Hippocampal formation (tissue), 2 donors: ENCODE results near the gene AMBRA1.

ENCODE experiments used
- DNase-seq, 2 donors: peaks; one replicate each; lab custom pipeline; 2025; lab: John Stamatoyannopoulos, UW

Gene AMBRA1

DNA sequence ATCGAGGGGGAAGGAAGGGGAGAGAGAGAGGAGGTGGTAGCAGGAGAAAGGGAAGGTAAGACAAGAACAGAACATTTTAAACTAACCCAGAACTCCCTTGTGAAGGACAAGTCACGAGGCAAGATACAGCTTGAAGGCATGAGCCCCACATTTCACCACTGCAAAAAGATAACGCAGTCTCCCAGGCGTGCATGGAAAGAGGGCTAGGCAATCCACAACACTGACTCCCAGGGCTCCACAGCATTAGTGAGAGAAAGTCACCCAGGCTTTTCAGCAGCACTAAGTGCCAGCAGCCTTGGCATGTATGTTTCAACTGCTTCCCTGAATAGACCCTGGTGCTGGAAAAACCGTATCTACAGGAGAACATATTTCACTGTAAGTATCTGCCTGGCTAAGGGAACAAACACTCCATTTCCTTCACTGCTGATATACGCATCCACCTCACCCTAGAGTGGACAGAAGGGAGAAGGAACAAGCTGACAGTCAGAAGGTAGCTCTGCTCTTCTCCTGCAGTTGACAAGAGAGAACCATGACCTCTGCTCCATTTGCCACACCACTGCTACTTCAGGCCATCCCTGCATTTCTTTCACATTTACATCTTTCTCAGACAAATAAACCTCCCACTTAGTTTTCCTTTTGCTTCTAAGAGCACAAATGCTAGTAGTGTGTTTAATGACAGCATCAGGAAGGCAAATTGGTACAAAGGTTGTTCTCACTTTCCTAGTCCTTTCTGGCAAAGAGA, 87.9 kb downstream of the AMBRA1 start:
- no peak for DNase-seq

DNA sequence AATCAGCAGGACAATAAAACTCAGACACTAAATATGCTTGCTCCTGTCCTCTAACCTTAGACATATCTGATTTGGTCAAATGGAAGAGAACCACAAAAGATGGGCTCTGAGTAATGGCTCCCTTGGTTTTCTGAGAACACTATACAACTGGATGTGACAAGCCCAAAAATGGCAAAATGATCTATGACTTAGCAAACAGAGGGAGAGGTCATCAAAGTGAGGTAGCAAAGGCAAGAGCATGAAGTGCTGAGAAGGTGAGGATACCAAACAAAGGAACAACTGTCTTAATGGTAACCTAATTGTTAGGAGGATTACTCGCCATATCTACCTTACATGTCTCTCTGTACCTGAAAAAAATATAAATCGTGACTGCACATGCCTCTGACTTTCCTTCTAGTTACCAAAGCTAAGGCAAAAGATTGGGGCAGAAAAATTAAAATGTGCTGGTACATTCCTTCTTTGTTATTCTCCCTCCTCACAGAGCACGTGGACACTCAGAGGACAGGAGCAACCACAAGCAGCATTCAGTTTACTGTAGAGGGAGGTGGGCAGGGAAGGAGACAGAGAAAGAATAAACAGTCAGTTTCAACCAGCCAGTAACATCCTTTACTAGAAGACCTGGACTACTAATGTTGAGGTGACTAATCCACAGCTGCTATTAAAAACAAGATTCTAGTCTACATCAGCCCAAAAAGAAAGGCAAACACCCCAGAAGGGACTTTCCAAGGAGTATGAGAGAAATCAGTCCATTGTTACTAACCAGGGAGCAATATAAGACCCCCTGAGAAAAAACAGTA, 88.8 kb downstream of the AMBRA1 start:
- no peak for DNase-seq

DNA sequence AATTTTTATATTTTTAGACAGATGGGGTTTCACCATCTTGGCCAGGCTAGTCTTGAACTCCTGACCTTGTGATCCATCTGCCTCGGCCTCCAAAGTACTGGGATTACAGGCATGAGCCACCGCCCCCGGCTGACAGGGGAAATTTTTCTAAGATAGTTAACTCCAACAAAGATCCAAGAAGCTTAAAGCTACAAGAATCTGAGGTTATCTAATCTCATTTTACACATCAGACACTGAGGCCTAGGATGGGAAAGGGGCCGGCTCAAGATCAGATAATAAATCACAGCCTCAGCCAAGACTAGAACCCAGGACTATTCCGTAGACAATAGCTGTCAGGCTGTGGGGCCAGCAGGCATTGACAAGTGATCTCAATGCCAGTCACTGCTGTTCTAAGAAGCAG, 94.0 kb downstream of the AMBRA1 start:
- DNase-seq: no peak

DNA sequence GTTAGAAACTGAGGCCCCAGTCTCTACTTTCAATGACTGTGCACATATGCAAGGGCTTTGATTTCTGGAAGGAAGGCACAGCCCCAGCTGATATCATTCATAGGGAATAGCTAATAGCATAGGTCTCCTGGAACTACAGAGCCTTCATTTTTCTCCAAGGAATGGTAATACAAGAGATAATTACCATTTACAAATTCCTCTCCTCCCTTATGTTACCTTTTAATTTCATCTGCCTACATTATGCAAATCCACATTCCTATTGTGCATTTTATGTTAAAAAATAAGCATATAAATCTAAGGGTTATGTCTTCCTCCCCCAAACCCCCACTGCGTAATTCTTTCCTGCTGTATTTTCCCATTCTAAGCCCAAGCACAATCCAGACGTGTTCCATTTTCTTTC, 94.9 kb downstream of the AMBRA1 start:
- no peak for DNase-seq

DNA sequence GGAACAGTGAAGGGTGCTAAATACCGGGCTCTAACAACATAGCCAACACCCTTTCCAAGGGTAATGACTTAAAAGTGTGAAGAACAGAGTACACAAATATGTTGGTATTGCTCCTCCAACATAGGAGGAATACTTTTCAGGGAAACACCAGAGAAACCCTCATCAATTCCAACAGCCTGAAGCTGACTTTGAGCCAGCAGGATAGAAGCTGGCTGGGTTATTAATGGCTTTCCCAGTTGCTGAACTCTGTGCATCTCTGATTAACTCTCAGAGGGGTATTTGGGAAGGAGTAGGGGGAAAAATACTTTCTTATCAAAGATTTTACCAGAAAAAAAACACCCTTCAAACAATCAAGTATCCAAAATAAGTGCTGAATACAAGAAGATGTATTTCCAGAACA, 95.6 kb downstream of the AMBRA1 start:
- no peak for DNase-seq

DNA sequence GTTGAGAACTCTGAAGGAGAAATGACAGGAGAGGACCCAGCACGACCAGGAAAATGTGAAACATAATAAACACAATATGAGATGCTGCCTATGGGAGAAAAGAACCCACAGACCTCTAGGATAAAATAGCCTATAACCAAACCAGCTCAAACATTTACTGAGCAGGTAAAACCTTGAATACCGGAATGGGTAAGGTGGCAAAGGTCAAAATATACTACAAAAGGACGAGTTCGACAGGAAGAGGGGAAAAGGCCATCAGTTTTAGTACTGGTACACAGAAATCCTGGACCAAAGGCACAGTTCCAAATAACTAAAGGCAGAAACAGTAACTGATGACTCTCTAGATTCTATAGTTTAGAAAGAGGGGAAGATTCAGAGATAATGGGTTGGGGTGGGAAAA, 96.3 kb downstream of the AMBRA1 start:
- no peak for DNase-seq

DNA sequence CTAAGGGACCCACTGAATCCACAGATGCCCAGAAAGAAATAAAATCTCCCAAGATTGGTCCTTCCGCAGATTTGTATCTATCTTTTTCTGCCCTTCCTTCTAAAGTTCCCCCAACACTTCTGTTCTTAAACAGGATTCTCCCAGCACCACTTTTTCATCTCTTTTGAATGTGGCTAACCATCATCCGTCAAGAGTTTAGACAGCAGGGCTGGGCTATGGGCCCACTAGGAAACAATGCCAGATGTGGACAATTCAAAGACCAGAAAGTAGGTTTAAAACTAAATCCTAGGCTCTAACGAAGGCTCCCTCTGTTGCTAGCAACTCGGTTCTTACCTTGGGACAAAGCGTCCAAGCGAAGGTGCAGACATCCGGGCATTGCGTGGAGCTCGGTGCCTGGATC, 100.0 kb downstream of the AMBRA1 start:
- no peak for DNase-seq

DNA sequence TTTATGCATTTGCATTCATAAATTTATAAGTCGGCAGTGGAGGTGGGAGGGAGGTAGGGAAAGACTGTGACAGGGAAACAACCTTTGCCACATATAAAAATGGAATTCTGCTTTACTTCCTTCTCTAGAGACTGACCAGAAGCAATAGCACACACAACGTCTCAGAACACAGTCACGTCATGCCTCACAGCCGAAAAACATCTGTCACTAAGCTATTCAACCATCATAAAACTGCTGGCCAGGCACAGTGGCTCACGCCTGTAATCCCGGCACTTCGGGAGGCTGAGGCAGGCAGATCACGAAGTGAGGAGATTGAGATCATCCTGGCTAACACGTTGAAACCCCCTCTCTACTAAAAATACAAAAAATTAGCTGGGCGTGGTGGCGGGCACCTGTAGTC, 101.3 kb downstream of the AMBRA1 start:
- DNase-seq: no peak

DNA sequence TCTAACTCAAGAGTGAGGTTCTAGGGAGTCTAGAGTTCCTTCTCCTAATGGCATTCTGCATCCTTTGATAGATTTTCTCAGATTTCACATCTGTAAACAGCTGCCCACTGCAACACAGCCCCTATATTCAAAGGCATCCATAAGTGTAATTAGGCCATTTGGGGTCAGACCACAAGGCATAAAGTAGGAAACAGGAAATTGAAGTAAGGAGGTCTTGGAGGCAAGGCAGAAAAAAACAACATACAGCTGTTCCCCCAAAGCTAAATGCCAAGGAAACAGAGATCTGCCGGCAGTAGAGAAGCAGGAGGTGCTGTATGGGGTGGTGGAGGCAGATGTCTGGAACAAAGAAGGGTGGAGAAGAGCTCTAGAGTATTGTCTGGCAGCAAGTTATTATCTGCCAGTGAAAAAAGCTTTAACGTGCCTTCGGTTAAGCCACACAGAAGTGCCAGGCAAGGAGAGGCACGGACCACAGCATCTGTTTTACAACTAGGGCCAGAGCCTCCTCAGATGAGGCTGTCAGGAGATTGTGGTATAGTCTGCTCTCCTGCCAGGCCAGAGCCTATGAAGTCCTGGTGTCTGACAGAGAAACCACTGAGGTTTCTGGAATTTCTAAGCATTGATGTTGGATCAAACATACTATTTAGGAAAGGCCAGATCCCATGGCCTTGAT, 102.0 kb downstream of the AMBRA1 start:
- no peak for DNase-seq

DNA sequence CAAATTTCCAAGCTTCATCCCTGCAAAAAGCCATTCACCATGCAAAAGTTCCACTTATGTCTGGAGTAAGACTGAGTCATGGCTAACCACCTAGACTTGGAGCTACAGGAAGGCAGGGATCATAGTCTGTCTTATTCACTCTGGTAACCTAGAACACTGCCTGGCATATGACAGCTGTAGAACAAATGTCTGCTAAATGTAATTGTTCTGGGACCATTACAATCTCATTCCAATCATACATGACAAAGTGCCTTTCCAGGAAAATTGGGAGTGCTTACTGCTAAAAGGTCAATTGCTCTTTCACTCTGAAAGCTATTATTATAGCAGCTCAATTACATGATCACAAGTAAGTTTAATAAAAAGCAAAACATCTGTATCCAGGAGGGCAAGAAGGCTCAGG, 103.2 kb downstream of the AMBRA1 start:
- no peak for DNase-seq

DNA sequence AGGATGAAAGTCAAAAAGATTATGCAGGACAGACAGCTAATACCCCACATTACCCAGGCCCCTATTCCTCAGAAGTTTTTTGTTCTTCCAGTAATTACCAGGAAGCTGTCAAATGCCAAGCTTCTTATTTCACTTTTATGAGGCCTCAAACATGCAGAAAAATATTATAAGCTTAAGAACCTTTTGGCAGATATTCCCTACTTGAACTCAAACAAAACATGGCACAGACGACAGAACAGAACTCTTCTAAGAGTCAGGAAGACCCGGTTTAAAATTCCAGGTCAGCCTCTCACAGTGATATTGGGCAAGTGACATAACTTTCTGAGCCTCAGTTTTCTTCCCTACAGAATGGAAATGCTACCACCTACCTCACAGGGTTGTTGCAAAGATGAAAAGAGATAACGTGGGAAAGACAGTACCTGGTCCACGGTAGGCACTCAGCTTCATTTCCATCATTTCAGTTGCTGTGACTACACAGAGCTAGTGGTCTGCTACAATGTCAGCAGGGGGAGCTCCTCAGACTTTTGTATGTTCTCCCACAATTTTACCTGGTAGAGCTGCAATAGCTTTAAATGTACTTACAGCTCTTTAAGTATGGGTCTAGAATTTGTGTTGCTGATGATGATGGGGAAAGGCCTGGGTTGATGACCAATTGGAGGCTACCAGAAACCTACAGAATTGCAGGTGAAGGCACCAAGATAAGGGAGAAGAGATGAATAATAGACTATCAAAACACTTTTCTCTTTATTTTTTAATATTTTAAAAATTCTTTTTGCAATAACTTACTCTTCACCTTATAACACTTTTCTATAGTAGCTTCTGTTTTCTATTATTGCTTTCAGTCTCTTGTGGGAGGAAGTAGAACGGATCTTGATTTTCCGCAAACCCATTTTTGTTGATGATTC, 103.9 kb downstream of the AMBRA1 start:
- DNase-seq: peak in 1 of 2 donors; percentile 38

DNA sequence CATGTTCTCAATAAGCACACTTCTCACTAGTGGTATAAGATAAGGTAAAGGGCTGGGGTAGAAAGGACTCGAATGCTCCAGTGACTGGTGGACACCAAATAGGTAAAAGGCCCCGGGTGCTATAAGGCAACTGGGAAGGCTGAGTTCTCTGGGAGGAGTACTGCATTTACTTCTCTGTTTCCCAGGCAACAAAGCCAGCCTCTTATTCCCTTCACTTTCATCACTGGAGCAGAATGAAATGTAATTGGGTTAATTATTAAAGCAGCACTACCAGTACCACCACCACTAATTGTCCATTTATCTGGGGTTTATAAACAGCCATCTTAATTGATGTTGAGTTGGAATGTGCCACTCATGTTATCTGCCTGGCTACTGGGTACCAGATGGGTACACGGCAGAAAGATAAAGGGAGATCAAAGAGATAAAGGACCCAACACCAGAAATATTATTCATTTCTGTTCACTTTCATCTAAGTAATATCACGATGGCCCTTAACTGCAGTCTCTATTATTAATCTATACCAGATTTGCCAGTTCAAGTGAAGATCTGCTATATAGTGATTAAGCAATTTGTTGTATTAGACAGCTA, 107.9 kb downstream of the AMBRA1 start:
- DNase-seq: no peak

DNA sequence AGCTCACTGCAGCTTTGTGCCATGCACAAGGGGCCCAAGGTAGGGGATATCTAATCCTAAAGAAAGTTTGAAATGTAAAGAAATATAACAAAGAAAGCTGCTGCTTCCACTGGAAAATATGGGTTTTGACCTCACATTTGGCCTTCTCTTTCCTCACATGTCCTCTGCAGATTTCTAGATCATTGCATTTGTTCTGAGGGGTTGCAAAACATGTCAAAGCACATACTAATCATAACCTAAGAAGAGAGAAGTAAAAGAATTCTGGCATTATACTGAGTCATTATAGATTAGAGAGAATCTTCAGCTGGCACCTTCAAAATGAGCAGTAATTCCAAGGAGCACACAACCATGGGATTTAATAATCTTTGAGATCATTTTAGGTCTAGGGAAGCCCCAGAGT, 109.7 kb downstream of the AMBRA1 start:
- DNase-seq: no peak

DNA sequence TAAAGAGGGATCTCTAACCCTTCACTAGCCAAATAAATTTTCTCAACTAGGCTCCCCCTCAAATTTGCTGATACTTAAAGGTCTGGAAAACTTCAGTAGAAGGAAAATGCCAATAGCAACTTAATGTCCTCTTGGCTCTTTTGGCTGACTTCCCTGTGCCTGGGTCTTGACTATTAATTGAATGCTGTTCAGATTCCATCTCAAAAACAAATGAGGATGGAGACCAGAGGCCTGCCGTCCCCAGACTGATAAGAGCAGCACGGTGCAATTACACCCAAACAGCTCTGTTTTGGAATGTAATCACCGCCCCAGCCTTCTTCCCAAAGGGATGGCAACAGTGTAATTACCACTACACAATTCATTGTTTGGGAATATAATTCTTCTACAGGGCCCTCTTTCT, 112.9 kb downstream of the AMBRA1 start:
- DNase-seq: no peak

DNA sequence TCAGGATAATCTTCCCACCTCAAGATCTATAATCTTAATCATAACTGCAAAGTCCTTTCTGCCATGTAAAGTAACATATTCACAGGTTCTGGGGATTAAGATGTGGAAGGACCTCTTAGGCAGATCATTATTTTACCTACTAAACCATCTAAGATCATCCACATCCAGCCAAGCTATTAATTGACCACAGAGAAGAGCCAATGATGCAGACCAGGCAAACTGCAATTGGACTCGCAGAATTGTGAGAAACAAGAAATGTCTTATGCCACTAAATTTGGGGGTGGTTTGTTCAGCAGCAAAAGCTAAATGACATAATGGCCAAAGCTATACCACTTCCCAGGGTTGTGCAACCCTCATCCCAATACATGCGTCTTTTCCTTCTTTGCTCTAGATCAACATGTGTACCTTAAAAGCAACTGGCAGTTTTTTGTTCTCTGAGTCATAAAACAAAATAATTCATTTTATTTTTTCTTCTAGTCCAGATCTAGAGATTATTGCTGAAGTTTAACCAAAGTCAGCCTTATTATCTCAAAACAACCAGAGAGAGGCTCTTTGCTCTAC, 113.6 kb downstream of the AMBRA1 start:
- no peak for DNase-seq

DNA sequence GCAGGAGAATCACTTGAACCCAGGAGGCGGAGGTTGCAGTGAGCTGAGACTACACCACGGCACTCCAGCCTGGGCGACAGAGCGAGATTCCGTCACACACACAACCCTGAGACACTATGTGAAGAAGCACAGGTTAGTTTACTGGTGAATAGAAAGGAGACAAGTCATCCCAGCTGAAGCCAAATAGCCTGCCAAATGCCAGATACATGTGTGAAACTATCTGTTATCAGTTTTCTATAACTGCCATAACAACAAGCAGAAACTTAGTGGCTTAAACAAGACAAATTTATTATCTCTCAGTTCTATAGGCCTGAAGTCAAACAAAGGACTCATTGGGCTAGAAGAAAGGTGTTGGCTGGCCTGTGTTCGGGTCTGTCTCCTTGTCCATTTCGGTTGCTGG, 114.2 kb downstream of the AMBRA1 start:
- no peak for DNase-seq

DNA sequence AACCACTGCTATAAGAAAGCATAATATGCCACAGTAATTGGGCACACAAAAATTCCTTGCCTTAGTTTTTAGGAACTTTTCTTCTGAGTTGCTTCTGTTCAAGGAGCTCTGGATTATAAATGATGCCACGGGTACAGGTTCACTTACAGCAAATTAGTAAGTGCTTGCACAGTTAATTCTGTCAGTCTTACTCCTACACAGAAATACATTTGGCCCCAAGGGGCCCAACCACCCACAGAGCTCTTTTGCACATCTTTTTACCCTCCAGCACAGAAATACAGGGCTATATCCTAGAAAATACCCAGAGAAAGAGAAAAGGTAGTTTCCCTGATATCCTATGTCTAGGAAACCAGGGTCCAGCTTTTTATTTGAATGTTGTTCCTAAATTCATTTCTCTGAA, 115.6 kb downstream of the AMBRA1 start:
- DNase-seq: no peak

DNA sequence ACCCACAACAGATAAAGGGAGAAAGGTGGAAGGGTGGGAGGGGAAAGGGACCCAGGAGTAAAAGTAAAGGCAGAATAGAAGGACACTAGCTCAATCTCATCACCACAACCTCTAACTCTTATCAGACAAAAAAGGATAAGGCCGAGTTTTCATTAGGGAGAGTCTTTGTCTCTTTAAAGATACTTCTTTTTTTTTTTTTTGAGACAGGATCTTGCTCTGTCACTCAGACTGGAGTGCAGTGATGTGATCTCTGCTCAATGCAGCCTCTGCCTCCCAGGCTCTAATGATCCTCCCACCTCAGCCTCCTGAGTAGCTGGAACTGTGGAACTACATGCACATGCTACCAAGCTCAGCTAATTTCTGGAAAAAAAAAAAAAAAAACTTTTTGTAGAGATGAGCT, 116.7 kb downstream of the AMBRA1 start:
- no peak for DNase-seq

DNA sequence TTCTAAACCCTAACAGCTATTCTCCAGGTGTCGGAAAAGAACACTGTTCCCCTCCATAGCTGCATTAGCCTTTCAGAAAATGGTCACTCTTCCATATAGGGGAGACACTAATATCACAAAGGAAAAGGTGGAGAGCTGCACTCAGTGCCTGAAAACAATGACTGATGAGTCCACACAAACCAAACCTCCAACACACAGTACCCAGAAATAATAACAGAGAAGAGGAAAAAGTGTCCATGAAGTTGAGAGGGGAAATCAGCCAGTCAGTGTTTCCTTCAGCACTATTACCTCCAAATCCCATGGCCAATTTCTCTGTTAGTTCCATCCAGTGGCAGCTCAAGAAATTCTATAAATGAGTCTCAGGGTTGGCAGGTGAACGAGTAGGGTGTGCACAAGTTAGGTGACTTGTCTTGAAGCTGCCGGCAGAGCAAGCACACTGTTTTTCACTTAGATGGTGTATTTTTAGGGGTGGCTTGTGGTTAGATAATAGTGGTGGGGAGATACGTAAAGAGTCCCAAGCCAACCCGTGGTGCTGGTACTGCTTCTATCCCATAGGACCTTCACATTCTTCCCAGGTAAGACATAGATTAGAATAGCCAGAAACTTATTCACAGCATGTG, 117.8 kb downstream of the AMBRA1 start:
- no peak for DNase-seq

DNA sequence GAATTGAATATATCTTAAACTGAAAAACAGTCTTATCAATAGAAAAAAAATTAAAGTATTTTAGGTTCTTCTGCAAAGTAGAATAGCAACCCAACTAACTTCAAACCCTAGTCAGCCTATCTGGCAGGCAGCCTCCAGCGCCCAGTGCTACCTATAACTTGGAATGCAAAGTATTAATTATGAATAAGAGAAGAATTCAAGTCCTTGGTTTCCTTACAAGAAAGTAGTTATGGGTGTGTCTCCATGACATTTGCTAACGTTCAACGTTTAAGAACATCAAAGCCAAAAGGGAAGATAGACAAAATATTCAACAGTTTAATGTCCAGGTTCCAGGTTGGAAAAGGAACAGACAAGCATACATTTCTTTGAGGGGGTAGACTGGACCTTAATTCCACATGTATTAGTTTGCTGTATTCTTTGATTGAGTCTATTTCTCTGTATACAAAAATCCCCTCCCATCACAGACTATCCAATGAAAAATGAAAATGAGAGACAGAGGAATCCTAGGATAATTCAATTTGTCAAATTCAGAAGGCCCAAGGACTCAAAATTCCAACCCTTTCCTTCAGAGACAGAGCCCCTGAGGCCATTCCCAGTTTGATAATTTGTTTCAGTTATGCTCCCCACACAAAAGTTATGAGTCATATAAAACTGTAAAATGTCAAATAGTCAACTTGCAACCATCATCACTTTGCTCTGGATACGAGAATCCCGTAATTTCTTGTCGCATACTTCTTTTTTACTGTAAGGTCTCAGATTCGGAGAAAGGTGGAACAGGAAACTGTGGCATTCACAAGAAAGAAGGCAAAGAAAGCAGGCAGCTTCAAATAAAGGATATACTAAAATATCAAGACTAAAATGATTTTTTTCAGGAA, 118.5 kb downstream of the AMBRA1 start:
- DNase-seq: no peak
